Endothelial cell of umbilical vein (primary cell): ENCODE measurements around the gene ATP2C2.

Experiments
- EZH2 ChIP-seq: IDR thresholded peaks from 2 replicates; pipeline ENCODE4 v1.6.1; 2012; ENCODE audit warnings: borderline replicate concordance, low read depth, mild to moderate bottlenecking, moderate library complexity, low read length, inconsistent platforms; ENCODE audit not compliant: severe bottlenecking
- FOS ChIP-seq: IDR thresholded peaks from 2 replicates; pipeline ENCODE4 v1.6.1; 2011; ENCODE audit warnings: mild to moderate bottlenecking, low read length, moderate library complexity, borderline replicate concordance; ENCODE audit not compliant: insufficient read depth
- GATA2 ChIP-seq: IDR thresholded peaks from 2 replicates; pipeline ENCODE4 v1.7.0; 2011; ENCODE audit warnings: low read depth, mild to moderate bottlenecking, moderate library complexity, mixed read lengths, low read length; ENCODE audit not compliant: insufficient read length, insufficient read depth
- JUN ChIP-seq: IDR thresholded peaks from 2 replicates; pipeline ENCODE4 v1.6.1; 2011; ENCODE audit warnings: borderline replicate concordance, low read depth; ENCODE audit not compliant: insufficient read length, insufficient read depth
- POLR2A ChIP-seq: IDR thresholded peaks from 2 replicates; pipeline ENCODE4 v1.6.1; 2012; ENCODE audit warnings: low read depth, mild to moderate bottlenecking, control low read depth, low read length
- POLR2AphosphoS5 ChIP-seq: IDR thresholded peaks from 2 replicates; pipeline ENCODE4 v1.6.1; 2012; ENCODE audit warnings: low read depth, mild to moderate bottlenecking, control low read depth, low read length, moderate library complexity; ENCODE audit not compliant: insufficient read depth
- TF ChIP-seq, protein P1 (sequence below), 2 donors: IDR thresholded peaks; 1 replicate in 1 of 2; 2 replicates in 1 of 2; pipeline ENCODE4 v1.5.1; 2011; ENCODE audit warnings: low read length in 2 of 2, mild to moderate bottlenecking in 2 of 2, moderate library complexity in 2 of 2, control low read depth in 1 of 2, inconsistent platforms in 1 of 2, low read depth in 1 of 2; ENCODE audit not compliant: insufficient read depth in 1 of 2; ENCODE audit errors: extremely low read depth in 1 of 2

DNA sequence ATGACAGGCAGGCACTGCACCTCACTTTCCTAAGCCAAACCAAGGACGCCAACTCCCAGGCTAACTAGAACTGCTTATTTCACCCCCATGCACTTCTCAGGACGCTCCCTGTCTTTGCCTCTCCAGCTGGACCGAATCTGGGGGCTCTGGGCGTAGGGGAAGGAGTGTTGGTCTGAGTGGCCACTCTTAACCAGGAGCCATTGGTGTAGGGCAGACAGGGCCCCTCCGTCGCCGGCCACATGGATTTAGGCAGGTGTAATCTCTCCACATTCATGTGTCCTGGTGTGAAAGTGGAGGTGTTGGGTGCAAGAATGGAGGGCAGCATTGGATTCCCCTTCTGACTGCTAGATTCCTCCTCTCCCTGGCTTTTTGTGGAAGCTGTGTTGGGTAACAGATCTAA, 9.8 kb downstream of the ATP2C2 start:
- no peak for TF ChIP-seq EZH2
- TF ChIP-seq, protein P1, sequence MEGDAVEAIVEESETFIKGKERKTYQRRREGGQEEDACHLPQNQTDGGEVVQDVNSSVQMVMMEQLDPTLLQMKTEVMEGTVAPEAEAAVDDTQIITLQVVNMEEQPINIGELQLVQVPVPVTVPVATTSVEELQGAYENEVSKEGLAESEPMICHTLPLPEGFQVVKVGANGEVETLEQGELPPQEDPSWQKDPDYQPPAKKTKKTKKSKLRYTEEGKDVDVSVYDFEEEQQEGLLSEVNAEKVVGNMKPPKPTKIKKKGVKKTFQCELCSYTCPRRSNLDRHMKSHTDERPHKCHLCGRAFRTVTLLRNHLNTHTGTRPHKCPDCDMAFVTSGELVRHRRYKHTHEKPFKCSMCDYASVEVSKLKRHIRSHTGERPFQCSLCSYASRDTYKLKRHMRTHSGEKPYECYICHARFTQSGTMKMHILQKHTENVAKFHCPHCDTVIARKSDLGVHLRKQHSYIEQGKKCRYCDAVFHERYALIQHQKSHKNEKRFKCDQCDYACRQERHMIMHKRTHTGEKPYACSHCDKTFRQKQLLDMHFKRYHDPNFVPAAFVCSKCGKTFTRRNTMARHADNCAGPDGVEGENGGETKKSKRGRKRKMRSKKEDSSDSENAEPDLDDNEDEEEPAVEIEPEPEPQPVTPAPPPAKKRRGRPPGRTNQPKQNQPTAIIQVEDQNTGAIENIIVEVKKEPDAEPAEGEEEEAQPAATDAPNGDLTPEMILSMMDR (IDR thresholded peaks at IDR 0.05; ENCODE audit: extremely low read depth in 1 of 2, insufficient read depth in 1 of 2, low read depth in 1 of 2, low read length in 2 of 2) = no peak
- TF ChIP-seq POLR2AphosphoS5 = no peak
- no peak for TF ChIP-seq POLR2A
- TF ChIP-seq GATA2 = no peak
- no peak for TF ChIP-seq FOS
- TF ChIP-seq JUN = no peak
